Measurements from ENCODE around the gene ATM.
A peak's percentile ranks its signal among the peaks of the same experiment; 100 is the strongest.

Gene ATM, protein sequence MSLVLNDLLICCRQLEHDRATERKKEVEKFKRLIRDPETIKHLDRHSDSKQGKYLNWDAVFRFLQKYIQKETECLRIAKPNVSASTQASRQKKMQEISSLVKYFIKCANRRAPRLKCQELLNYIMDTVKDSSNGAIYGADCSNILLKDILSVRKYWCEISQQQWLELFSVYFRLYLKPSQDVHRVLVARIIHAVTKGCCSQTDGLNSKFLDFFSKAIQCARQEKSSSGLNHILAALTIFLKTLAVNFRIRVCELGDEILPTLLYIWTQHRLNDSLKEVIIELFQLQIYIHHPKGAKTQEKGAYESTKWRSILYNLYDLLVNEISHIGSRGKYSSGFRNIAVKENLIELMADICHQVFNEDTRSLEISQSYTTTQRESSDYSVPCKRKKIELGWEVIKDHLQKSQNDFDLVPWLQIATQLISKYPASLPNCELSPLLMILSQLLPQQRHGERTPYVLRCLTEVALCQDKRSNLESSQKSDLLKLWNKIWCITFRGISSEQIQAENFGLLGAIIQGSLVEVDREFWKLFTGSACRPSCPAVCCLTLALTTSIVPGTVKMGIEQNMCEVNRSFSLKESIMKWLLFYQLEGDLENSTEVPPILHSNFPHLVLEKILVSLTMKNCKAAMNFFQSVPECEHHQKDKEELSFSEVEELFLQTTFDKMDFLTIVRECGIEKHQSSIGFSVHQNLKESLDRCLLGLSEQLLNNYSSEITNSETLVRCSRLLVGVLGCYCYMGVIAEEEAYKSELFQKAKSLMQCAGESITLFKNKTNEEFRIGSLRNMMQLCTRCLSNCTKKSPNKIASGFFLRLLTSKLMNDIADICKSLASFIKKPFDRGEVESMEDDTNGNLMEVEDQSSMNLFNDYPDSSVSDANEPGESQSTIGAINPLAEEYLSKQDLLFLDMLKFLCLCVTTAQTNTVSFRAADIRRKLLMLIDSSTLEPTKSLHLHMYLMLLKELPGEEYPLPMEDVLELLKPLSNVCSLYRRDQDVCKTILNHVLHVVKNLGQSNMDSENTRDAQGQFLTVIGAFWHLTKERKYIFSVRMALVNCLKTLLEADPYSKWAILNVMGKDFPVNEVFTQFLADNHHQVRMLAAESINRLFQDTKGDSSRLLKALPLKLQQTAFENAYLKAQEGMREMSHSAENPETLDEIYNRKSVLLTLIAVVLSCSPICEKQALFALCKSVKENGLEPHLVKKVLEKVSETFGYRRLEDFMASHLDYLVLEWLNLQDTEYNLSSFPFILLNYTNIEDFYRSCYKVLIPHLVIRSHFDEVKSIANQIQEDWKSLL (N-terminal part only)

DNA sequence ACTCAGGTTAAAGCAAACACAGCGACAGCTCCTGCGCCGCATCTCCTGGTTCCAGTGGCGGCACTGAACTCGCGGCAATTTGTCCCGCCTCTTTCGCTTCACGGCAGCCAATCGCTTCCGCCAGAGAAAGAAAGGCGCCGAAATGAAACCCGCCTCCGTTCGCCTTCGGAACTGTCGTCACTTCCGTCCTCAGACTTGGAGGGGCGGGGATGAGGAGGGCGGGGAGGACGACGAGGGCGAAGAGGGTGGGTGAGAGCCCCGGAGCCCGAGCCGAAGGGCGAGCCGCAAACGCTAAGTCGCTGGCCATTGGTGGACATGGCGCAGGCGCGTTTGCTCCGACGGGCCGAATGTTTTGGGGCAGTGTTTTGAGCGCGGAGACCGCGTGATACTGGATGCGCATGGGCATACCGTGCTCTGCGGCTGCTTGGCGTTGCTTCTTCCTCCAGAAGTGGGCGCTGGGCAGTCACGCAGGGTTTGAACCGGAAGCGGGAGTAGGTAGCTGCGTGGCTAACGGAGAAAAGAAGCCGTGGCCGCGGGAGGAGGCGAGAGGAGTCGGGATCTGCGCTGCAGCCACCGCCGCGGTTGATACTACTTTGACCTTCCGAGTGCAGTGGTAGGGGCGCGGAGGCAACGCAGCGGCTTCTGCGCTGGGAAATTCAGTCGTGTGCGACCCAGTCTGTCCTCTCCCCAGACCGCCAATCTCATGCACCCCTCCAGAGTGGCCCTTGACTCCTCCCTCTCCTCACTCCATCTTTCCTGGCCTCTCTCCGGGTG lies at the start of gene ATM, which contains the start of gene NPAT:
ATM (plus strand) TSS at position 494 of the 774 bp plus-strand sequence. CDS start 4,558 bp downstream, outside the sequence.
NPAT (minus strand) TSS at position 65 of the 774 bp plus-strand sequence. CDS start 102 bp downstream, outside the sequence.
- peak; percentile 98 for DNase-seq (ENCODE audit: low read depth)

DNA sequence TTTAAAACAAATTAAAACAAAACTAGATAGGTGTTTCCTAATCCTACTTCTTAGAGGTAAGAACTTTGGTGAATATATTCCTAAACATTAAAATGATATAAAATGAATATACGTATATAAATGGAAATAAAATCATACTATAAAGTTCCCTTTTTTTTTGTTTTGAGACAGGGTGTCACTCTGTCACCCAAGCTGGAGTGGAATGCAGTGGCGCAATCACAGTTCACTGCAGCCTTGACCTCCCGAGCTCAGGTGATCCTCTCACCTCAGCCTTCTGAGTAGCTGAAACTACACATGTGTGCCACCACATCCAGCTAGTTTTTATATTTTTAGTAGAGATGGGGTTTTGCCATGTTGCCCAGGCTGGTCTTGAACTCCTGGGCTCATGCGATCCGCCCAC lies 45.3 kb upstream of the ATM start:
- no peak for DNase-seq (ENCODE audit: low read depth)

DNA sequence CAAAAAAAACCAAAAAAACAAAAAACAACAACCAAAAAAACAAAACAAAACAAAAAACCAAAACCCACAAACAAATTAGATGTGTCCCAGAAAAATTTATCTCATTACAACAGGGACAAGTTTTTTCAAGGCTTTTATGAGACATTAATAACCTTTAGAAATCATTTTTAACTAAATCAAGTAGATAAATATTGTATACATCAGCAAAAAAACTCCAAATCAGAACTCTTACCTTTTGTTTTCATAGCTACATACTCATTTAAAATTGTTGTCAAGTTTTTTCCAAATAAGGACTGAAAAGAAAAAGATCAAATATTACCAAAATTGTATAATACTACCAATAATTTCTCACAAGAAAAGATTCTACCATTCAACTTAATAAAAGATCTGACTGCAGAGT lies 29.1 kb upstream of the ATM start:
- no peak for DNase-seq (ENCODE audit: low read depth)

DNA sequence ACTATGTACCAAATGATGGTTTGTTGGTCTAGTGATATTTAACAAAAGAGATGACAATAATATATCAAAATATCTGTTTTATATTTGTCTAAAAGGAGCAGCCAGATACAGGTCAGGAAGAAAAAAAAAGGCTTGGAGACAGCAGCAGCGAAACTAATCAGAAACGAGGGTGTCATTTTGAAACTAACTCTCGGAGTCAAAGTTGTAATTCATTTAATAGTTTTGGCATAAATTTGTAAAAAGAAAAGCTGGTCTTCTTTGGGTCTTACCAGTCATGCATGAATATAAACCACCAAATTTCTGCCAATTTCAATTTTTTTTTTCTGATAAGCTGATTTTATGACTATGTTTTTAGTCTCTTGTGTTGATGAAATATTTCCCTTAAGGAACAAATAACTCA lies 26.0 kb upstream of the ATM start:
- no peak for DNase-seq (ENCODE audit: low read depth)

DNA sequence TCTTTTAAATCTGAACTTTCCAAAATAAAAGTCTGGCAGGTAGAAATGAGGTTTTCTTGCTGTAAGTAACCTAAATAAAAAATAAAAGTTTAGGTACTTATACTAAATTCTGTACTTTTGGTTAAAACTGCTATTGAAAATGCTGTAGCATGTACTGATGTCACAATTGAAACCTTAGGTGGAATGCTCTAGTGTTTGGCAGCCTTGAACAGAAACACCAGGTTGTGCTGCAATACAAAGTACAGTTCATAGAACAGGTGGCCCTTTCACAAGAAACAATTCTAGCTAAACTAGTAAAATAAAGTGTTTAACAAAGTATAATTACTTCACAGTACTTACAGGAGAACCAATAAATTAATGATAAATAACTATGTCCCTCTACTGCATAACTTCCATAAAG lies 25.5 kb upstream of the ATM start:
- DNase-seq (ENCODE audit: low read depth), result no peak

DNA sequence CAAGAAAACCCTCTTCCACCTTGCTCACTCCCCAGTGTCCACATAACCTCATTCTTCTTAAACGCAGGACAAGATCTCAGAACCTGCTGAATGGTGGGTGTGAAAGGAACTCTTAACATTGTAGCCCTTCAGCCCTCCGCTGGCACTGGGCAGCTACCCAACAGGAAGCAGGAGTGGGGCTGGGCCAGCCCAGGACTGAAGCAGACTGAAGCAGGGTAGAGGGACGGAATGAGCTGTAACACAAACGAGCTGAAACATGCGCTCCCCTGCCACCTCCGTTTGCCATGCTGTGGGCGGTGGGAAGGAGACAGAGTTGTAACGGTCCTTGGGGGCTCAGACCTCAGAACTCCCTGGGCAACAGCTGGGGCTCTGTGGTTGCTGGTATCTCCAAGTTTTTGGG lies 24.0 kb upstream of the ATM start:
- no peak for DNase-seq (ENCODE audit: low read depth)

DNA sequence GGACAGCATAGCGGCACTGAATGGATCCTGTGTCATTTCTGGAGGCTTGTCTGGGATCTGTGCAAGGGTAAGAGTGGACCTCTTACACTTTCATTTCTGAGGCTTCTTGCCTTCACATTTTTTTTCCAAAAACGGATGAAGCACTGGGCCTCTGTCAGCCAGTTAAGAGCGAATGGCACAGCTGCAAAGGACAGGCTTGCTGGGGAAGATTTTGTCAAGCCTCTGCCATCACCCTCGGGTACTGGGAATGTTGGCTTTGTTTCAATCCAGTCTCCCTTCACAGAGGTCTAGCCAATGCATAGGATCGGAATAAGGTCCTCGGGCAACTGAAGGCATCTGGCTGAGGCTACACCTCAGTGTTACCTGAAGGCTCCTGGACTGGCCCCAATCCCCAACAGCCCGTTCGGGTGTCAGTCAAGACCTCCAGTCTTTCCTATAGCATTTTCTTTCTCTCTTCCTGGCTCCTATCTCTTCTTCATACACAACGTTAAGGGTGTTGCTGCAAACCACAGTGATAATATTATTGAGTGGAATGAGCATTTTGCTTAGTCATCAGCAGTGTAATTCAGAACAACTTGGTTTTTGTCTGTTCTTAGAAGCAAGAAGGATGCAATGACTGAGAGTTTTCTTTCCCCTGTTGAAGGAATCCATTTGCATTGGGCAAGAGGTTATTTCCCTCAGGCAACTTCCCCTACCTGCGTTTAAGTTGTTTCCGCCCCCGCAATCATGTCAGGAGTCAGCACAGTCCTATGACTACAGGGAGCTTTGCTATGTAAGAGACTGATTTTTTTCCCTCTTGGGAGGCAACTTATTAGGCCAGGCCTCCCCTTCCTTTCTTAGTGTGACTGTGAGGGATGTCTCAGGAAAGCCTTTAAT lies 23.2 kb upstream of the ATM start:
- DNase-seq (ENCODE audit: low read depth), result peak; percentile 69

DNA sequence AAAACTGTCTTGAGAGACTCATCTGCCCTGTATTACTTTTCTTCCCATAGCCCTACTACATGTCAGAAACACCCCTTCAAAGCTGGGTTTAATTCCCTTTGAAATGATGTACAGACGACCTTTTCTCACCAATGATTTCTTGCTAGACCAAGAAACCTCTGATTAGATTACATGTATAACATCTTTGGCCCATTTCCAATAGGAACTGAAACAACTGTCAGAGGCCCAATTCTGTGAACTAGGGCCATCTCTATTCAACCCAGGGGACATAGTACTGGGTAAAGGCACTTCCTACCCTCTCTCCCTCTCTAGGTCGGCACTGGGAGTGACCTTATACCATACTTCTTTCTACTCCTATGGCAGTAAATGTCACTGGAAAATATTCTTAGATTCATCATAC lies 19.8 kb upstream of the ATM start:
- DNase-seq (ENCODE audit: low read depth), result no peak

DNA sequence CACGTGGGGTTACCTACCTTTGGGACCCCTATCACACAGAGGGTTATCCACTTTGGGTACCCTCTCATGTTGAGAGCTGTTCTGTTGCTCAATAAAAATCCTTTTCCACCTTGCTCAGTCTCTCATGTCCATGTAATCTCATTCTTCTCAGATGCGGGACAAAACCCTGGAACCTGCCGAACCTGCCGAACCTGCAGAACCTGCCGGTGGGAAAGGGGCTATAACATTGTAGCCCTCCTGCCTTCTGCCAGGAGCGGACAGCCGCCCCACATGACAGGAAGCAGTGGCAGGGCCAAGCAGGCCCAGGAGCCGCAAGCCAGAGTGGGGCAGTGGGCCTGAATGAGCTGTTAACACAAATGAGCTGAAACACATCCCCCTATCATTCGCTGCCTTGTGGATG lies 18.5 kb upstream of the ATM start:
- no peak for DNase-seq (ENCODE audit: low read depth)

DNA sequence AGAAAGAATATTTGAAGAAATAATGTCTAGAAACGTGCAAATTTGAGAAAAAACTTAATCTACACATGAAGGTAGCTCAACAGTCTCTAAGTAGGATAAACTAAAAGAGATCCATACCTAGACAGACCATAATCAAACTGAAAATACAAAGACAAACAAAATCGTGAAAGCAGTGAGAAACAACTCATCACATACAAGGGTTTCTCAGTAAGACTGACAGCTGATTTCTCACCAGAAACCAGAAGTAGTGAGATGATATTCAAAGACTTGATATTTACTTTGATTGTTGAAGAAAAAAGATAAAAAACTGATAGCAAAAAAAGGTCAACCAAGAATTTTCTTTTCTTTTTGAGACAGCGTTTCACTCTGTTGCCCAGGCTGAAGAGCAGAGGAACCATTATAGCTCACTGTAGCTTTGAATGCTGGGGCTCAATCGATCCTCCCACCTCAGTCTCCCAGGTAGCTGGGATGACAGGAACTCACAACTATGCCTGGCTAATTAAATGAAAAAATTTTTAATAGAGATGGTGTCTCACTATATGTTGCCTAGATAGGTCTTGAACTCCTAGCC lies 17.9 kb upstream of the ATM start:
- no peak for DNase-seq (ENCODE audit: low read depth)

DNA sequence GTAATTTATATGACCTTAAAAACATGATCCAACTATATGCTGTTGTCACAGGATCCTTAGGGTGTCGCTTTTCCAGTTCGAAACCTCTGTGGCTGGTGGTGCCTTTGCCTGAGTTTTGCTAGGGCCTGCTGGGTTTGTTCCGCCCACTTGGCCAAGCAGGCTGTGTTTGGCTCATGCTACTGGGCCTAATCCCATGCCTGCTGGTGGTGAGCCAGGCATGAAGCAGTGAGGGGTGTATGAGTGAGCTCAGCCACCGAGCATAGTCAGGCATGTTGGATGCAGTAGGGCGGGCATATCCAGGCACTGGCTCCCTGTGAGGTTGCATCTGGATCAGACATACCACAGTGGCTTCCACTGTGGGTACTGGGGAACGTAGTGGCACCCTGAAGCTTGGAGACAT lies 16.7 kb upstream of the ATM start:
- no peak for DNase-seq (ENCODE audit: low read depth)

DNA sequence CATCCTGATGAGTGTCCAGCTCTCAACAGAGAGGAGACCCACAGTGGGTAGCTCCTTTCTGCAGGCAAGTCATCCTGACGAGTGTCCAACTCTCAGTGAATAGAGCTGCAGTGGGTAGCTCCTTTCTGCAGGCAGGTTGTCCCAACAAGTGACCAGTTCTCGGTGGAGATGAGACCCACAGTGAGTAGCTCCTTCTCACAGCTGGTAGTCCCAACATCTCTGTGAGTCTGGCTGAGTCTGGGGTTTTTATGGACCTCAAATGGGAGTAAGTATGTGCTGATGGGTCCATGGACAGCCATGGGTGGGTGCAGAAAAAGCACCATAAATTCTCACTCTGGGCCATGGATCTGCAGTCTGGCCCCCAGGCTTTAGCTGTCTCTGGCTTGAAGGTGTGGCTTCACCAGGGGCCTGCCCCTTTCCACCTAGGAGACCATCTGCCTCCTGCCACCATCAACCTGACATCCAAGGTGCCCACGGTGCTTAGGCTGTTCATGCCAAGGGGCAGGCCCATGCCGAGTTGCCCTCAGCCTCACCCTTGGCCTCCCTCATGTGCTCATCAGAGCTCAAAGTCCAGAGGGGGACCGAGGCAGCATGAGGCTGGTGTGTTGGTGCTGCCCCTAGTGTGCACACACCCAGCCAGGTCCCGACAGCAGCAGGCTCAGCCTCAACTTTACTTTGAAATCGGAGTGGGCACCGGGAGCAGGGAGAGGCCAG lies 15.7 kb upstream of the ATM start:
- DNase-seq (ENCODE audit: low read depth), result no peak

DNA sequence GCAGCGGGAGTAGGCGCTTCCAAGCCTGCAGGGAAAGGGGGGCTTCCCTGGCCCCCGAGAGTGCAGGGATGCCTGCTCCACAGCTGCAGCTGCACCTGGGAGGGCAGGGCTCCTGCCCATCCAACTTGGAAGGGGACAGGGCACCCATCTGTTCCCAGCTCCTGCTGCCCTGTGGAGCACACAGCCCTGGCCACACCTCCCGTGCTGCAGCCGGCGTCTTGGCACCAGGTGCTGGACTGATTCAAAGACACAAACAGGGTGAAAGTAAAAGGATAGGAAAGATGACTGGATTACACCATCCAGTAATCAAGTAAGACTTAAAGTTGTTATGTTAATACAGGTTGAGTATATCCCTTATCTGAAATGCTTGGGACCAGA lies 15.2 kb upstream of the ATM start:
- no peak for DNase-seq (ENCODE audit: low read depth)

DNA sequence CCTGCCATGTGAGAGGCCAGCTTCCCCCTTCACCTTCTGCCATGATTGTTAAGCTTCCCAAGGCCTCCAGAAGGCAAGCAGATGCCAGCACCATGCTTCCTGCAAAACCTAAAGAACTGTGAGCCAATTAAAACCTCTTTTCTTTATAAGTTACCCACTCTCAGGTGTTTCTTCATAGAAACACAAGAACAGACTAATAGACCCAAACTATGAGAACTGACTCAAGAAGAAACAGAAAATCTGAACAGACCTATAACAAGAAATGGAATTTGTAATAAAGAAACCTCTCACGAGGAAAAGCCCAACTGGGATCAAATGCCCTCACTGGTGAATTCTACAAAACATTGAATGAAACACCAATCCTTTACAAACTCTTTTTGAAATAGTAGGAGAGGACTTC lies 12.4 kb upstream of the ATM start:
- DNase-seq (ENCODE audit: low read depth), result no peak

DNA sequence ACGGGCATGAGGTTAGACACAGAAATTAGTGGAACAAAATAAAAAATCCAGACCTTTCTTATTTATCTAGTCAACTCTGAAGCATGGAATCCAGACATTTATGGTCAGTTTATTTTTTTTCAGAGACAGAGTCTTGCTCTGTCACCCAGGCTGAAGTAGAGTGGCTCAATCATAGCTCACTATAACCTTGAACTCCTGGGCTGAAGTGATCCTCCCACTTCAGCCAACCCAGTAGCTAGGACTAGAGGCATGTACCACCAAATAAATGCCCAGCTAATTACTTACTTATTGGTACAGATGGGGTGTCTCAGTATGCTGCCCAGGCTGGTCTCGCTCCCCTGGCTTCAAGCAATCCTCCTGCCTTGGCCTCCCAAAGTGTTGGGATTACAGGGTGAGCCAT lies 9.1 kb upstream of the ATM start:
- DNase-seq (ENCODE audit: low read depth), result no peak

DNA sequence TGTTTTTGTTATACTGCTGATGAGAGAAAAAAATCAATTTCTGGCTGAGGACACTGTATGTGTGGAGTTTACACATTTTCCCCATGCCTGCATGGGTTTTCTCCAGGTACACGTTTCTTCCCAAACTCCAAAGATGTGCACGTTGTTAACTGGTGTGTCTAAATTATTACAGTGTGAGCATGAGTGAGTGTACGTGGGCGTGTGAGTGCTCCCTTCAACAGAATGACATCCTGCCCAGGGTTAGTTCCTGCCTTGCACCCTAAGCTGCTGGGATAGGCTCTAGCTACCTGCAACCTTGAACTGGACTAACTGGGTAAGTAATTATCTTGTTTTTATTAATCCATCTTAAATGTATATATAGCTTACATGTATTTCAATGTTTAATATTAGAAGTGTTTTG lies 5.9 kb upstream of the ATM start:
- no peak for DNase-seq (ENCODE audit: low read depth)

DNA sequence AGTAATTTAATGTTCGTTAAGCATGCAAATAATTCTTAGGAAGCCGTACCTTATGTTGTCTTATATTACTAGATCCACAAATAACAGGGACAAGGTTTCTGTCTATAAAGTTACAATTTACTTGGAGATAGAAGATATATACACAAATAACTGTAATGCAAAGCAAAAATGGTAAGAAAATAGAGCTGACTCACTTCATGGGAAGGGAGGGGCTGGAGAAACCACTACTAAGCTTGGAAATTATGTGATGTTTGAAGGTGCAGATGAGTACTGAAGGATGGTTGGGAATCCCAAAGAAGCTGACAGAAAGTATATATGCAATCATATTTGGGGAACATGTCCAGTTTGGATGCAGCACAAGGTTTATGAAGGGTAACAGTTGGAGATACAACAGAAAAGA lies 4.4 kb upstream of the ATM start:
- no peak for DNase-seq (ENCODE audit: low read depth)

DNA sequence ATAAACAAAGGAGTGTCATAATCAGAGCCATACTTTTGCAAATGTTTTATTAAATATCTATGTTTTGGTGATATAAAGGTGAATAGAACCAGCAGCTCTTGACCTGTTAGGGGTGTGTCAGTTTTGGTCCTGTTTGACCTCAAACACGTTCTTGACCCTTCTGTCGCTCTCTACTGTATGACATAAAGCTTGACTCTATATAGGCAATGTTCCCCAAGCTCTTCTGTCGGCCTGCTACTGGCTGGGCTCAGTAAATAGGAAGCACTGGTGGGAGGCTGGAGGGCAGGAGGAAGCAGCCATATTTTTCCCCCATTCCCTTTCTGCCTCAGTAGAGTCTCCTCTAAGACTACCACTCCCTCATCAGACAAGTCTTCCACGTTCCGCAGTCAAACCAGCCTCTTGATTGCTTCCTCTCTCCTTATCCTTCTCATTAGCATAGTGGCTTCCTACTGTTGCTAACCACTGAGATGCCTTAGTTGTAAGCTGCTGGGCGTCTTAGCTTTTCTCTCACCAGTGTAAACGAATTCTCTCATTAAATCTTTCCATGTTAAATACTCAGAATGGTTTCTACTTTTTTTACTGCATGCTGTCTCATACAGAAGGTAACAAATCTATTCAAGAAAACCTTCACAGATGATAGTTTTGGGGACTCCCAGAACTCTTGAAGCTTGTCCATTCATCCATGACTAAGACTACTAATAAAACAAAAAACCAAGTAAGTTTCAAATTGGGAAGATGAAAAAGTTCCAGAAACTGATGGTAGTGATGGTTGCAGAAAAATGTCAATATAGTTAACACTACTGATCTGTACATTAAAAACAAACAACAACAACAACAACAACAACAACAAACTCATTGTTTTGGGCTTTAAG lies 3.7 kb upstream of the ATM start:
- no peak for DNase-seq (ENCODE audit: low read depth)

Measured in activated T-cell treated with anti-CD3 and anti-CD28 coated beads for 24 hours (primary cell).